ENCODE measurements around the gene GGT6.

DNA sequence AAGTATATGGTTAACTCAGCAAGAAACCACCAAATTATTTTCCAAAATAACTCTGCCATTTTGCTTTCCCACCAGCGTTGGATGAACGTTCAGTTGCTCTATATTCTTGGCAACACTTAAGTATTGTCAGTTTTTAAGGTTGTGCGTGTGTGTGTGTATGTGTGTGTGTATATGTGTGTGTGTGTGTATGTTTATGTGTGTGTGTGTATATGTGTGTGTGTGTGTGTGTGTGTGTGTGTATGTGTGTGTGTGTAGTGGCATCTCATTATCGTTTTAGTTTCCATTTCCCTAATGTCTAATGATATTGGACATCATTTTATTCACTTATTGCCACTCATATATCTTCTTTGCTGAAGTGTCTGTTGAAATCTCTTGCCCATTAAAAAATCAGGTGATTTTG lies 12.7 kb upstream of the GGT6 start:
- TF ChIP-seq, protein P1, sequence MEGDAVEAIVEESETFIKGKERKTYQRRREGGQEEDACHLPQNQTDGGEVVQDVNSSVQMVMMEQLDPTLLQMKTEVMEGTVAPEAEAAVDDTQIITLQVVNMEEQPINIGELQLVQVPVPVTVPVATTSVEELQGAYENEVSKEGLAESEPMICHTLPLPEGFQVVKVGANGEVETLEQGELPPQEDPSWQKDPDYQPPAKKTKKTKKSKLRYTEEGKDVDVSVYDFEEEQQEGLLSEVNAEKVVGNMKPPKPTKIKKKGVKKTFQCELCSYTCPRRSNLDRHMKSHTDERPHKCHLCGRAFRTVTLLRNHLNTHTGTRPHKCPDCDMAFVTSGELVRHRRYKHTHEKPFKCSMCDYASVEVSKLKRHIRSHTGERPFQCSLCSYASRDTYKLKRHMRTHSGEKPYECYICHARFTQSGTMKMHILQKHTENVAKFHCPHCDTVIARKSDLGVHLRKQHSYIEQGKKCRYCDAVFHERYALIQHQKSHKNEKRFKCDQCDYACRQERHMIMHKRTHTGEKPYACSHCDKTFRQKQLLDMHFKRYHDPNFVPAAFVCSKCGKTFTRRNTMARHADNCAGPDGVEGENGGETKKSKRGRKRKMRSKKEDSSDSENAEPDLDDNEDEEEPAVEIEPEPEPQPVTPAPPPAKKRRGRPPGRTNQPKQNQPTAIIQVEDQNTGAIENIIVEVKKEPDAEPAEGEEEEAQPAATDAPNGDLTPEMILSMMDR (conservative IDR thresholded peaks at IDR 0.05; ENCODE audit: low read depth, low read length), result no peak
- TF ChIP-seq EZH2 (IDR thresholded peaks at IDR 0.05; ENCODE audit: borderline replicate concordance, low read depth, low read length, poor library complexity, severe bottlenecking), result no peak

Data from A673 (cell line).